IPS DF 4.7 (cell line): ENCODE data around the gene SLC39A11.

ENCODE experiments used
- DNase-seq: peaks from one replicate; pipeline ENCODE4 v3.0.0-alpha.2; 2013; ENCODE audit warnings: low spot score; ENCODE audit errors: extremely low read depth

The SLC39A11 gene

DNA sequence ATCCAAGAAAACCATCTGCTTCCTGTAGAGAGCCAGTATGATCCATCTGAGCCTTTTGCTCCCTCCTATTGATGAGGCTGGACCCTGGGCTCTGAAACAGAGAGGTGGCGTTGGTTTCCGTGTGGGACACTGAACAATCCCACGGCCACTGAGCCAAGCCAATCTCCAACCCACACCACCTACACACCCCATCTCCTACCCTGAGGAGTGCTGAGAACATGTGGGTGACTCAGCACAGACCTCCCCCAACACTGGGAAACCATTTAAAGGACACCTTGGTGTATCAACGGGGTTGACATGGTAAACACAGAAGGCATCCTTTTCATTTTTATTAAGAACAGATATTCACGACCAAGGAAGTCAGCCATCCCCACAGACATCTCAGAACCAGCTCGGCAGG is 332.1 kb downstream of the SLC39A11 start:
- DNase-seq, result no peak

DNA sequence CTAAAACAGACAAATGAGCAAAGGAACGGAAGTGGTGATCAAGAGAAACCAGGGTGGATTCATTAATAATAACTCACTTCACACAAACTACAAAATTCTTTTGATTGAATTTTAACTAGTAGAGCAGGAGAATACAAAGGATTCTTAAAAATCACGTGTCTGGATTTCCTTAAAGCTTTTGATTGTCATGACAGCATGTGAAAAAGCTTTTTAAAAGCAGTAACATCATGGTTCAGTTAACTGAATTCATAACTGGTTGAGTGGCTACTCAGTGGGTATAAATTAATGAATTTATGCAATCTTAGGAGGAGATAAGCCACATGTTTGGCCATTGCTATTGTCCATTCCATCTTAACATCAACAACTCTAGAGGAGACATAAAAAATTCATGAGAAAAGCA is 333.2 kb downstream of the SLC39A11 start:
- no peak for DNase-seq

- DNase-seq, result no peak
Observed at GRCh38 chr17:72756256-72756655, 336.2 kb downstream of the SLC39A11 start.

DNA sequence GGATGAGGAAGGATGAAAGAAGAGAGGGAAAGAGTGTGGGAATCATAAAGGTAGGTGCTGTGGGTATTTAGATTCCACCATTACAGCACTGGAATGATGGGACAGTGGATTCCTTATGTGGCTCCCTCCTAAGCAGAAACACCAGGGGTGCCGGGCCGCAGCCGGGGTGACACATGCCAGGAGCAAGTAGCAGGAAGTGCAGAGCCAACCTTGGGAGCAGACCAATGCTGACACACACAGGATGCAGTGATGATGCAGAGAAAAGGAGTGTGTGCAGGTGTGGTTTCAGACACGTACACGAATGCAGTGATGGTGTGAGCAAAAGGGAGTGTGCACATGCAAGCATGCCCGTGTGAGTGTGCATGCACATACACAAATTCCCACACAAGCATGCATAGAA is 338.0 kb downstream of the SLC39A11 start:
- no peak for DNase-seq

- DNase-seq, result no peak
Observed at GRCh38 chr17:72751746-72752145, 340.7 kb downstream of the SLC39A11 start.

- DNase-seq, result no peak
Observed at GRCh38 chr17:72749119-72749572, 343.3 kb downstream of the SLC39A11 start.

DNA sequence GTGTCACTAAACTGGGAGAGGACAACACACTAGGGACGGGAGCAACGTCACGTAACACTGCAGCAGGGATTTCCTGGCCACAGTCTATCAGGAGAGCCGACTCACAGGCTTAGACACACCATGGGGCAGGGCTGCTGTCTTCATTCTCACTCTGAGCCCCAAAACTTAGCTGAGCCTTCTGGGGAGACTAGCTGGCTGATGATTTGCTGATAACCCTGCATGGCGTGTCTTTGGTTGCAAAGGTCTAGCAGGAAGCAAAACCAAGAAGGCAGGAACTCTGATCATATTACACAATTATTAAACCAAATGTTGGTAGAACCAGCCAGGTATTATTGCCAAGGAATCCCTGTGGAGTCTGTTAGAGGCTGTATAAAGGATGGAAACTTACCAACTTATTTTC is 345.0 kb downstream of the SLC39A11 start:
- DNase-seq, result no peak

DNA sequence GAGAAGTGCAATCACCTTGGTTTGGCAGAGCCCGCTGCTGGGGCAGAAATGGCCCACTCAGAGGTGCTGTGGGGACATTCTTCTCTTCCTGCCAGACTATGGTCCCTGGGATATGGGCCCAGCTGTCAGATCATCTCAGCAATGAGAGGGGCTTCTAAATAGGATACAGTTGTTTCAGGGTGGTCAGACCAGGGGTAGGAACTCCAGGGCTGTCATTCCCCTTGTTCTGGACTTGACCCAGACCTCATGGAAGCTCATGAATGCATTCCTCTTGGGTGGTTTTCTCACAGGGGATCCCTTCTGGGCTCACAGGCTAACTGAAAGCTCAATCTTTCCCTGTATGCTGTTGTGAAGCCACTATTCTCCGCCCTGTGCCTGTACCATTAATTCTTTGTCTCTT is 347.2 kb downstream of the SLC39A11 start:
- DNase-seq, result no peak

DNA sequence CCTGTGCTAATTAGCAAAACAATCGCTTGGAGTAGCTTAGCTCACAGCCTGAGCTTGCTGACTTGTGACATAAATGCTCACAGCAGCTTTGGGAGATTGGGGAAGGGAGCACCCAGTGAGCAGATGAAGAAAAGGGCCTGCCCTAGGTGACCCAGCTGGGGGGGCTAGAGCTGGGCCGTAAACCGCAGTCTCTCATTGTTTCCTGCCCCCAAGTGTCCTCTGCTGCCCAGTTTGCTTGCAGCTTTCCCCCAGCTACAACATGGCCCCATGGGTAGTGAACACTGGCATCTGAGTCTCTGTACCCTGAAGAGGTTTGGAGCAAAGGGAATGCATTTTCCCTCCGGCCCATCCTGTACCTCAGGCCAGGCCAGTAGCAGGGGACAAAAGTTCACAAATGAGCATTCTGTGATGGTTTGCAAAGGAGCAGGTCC is 349.4 kb downstream of the SLC39A11 start:
- no peak for DNase-seq

GRCh38 chr17:72737151-72737690 is 355.3 kb downstream of the SLC39A11 start:
- no peak for DNase-seq

DNA sequence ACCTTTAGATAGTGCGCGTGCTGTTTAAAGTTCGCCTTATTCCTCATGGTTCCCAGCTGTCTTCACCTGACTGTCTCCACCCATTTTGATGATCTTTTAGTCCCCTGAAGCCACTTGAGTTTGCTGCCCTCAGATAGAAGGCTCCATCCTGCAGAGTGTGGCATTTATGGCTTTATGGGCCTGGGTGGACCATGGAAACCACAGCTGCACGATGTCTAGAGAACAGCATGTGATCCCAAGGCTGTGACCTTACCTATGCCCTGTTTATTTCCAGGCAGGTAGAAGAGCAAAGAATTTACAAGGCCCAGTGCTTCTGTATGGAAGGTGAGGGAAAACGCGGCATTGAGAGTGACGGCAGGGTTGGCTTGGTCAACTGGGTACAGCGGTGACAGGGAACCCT is 356.9 kb downstream of the SLC39A11 start:
- DNase-seq, result no peak

DNA sequence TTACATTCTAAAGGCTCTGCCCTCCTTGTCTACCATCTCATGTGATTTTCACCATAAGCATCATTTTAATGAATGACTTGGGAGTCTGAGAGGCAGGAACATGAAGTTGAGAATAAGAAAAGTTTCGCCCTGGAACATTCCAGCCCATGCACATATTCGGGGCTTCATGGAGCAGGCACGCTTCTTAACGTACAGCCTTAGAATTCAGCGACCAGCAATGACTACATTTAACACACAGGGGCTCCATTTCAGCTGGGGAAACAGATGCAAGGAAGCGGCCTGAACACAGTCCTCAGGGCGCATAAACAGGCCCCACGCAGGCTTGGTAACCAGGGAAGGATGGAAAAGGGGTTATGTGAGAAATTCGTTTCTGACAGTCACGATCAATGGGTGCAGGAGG is 357.4 kb downstream of the SLC39A11 start:
- no peak for DNase-seq

GRCh38 chr17:72734613-72735012 is 357.9 kb downstream of the SLC39A11 start:
- no peak for DNase-seq

GRCh38 chr17:72733619-72734282 is 358.7 kb downstream of the SLC39A11 start:
- no peak for DNase-seq

DNA sequence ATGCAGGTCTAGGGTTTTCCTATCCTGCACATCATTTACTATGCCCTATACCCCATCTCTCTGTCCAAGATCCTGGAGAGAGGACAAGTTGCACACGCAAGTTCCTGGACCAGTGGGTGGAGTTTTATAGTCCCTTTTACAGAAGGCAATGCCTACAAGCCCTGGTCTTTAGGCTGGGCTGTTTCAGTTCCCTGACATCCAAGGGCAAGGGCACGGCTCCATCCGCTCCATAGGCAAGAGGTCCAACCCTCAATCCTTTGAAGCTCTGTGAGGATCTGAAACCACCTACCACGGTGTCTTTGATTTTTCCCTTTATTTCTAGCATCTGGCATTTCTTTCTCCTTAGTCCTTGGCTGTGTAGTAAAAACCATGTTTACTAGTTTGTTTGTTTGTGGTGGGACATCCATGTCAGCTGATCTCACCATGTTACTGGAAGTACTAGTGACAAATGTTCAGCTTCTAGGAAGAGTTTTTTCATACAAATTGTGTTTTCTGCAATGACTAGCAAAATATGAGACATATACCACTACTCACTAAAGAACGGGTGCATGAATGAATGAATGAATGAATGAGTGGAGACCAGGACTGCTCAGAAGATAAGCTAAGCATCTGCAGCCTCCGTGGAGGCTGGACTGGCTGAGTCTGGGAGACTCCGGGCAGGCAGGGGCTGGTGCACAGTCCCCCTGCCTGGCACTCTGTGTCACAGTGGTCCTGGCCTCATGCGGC is 359.4 kb downstream of the SLC39A11 start:
- DNase-seq, result no peak

GRCh38 chr17:72730077-72730476 is 362.4 kb downstream of the SLC39A11 start:
- no peak for DNase-seq

- no peak for DNase-seq
Observed at GRCh38 chr17:72726936-72727335, 365.6 kb downstream of the SLC39A11 start.

GRCh38 chr17:72725433-72726068 is 366.9 kb downstream of the SLC39A11 start:
- DNase-seq, result peak; percentile 64

GRCh38 chr17:72724267-72724666 is 368.2 kb downstream of the SLC39A11 start:
- no peak for DNase-seq

DNA sequence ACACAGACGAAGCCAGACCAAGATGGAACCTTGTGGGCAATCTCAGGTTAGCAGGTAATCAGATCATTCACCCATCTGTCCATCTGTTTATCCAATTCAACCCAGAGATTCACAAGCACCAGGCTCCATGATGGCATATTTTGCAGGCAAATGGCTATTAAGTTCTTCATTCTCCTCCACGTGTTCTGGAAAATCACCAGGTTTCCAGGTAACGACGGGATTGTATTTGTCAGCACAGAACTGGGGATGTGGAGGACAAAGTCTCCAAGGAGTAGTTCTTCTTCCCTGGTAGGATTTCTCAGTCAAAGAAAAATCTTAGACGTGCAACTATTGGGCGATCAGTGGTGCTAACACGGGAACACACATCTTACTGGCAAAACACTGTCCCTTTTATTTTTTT is 368.8 kb downstream of the SLC39A11 start:
- no peak for DNase-seq

DNA sequence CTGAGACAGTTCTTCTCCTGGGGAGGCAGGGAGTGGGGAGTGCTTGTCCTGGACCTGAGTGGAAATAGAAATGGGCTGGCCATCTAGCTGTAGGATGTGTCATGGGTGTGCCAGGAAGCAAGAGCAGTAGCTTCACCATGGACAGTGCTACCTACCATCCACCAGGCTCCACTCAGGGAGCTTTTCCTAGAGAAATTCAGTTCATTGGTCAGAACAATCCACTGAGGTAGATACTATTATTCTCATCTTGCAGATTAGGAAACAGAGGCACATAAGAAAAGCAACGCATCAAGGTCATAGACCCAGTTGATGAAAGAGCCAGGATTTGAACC is 372.0 kb downstream of the SLC39A11 start:
- DNase-seq, result no peak
